GM21619 (cell line): Measurements from ENCODE around the gene EXOC3L1.

Experiments used
- ATAC-seq: cut with Tn5 transposase; IDR thresholded peaks from one replicate; pipeline ENCODE4 v1.9.1; 2021; ENCODE audit not compliant: unreplicated experiment

Gene EXOC3L1, protein sequence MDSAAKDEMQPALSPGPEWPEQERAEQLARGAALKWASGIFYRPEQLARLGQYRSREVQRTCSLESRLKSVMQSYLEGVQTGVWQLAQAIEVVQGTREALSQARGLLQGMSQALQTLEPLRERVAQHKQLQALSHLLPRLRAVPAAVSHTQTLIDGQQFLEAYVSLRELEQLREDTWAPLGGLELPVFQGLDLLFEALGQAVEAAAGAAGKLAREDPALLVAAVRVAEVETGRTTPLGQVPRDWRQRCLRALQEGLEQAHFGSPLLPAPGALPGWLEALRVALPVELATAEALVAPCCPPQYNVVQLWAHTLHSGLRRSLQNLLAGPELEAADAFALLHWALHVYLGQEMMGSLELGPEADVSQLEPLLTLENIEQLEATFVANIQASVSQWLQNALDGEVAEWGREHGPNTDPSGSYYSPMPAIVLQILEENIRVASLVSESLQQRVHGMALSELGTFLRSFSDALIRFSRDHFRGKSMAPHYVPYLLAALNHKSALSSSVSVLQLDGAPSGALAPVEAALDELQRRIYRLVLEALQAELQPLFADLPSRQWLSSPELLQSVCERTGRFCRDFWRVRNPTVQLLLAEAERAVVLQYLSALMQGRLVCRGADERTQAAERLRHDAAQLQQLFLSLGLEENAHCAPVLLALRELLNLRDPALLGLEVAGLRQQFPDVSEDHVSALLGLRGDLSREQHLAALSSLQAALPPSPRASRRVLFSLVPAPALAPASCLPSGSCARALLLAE

DNA sequence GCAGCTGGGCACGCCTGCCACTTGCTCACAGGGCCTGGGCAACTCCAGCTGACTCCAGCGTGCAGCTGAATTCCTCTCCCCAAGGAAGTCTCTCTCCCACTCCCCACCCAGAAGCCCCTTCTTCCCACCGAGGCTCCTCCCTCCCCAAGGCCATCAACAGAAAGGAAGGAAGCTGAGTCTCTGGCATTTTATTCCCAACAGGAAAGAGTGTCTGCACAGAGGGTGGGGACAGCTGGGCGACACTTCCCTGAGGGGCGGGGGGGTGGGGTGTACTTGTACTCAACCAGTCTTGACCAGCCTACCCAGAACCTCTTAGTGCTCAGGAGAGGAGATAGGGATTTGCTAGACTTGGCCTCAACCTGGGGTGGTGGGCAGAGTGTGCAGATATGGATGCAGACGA, at the start of gene EXOC3L1:
TSS of gene EXOC3L1 (minus strand) at position 96 of the 400 bp plus-strand sequence. CDS start 460 bp downstream, outside the sequence.
- ATAC-seq: no peak

DNA sequence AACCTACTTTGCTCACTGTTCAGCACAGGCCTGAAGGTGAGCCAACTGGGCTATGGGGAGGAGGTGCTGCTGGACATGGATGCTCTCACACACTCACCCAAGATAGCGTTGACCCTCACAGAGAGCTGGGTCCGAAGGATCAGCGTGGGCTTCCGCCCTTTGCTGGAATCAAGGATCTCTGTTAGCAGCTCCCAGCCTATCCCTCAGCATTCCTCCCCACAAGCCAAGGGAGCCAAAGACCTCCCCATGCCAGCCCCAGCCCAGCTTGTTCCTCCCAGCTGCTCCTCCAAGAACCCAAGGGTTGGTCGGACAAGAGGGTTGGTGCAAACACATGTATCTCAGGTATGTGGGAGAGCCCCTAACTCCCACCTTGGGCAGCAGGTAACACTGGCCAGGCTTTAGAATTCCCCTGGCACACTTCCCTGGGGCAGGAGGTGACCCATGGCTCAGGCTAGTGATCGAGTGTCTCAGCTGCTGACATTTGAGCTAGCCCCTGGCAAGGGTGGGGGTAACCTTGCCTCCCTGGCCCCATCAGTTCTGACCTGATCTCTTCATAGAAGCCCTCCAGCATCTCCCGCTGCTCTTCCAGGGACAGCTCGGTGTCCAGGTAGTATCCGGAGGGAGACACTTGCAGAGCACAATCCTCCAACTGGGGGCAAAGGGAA, 49.0 kb upstream of the EXOC3L1 start:
- ATAC-seq: no peak

DNA sequence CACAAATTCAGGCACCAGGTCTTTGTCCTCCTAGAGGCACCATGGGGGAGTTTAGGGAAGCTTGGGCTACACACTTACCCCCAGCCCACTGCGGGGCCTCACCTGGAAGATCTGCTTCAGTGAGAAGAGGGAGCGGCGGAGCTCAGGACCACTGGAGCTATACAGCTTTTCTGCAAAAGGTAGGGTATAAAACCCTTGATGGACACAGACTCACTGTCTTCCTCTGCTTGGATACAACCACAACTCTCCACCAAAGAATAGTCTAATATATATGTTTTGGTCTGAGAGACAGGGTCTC, 48.3 kb upstream of the EXOC3L1 start:
- ATAC-seq: no peak

DNA sequence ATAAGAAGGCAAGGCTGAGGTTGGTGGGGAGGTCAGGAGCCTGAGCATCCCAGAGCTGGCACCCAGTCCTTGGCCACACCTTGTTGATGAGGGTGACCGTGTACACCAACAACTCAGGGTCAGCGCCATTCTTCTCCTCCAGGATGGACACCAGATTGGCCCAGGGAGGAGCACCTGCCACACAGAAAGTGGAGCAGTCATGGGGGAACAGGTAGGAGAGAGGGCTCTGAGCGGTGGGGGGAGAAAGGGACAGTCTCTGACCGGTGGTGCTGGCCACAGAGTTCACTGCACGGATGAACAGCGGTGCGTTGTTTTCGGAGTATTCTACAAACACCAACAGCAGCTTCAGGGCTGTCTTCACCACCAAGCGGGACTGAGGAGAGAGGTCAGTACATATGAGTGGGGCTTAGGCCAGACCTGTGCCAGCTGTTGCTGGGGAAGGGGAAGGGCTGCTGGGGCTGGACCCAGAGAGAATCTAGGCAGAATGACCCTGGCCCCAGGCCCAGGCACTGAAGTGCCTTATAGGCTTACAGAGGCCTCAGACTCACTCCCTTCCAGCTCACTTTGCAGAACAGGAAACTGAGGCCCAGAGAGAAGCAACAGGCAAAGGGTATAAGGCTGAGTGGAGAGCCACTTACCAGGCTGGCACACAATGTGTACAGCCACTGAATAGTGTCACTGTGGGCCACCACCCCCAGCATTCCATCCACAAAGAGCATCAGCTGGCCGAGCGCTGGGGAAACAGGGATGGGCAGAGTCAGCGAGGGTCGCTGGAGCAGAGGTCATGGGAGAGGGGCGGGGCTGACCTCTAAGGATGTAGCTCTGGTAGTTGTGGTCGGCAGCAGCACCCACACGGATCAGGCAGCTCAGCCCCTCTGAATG, 47.7 kb upstream of the EXOC3L1 start:
- ATAC-seq: no peak

DNA sequence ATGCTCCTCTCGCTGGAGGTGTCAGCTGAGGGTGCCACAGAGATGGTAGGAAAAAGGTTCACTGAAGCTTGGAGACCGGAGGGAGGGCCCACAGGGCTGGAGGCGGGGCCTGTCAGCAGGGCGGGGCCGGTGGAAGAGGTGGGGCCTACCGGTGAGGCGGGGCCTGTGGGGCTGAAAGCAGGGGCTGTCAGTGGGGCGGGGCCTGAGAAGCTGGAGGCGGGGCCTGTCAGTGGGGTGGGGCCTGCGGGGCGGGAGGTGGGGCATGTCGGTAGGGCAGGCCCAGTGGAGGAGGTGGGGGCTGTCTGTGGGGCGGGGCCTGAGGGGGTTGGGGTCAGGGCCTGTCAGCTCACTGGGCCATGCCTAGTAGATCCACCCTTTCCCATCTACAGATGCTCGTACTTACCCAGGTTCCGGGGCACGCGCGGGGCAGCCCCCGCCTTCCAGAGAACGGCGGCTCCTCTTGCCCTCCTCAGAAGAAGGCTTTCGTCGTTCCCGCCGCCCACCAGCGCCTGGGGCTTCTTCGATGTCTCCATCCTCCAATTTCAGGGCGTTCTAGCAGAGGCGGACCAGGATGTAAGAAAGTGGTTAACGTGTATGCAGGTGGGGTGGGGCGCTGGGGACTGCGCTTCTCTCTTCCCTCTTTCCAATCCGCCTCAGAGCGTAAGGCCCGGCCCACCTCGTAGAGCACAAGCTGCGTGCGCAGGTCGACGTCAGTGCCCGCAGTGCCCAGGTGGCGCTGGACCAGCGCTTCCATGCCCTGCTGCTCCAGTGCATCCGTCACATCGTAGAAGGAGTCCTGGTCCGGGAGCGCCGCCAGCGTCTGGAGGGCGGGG, 46.8 kb upstream of the EXOC3L1 start:
- ATAC-seq: no peak

DNA sequence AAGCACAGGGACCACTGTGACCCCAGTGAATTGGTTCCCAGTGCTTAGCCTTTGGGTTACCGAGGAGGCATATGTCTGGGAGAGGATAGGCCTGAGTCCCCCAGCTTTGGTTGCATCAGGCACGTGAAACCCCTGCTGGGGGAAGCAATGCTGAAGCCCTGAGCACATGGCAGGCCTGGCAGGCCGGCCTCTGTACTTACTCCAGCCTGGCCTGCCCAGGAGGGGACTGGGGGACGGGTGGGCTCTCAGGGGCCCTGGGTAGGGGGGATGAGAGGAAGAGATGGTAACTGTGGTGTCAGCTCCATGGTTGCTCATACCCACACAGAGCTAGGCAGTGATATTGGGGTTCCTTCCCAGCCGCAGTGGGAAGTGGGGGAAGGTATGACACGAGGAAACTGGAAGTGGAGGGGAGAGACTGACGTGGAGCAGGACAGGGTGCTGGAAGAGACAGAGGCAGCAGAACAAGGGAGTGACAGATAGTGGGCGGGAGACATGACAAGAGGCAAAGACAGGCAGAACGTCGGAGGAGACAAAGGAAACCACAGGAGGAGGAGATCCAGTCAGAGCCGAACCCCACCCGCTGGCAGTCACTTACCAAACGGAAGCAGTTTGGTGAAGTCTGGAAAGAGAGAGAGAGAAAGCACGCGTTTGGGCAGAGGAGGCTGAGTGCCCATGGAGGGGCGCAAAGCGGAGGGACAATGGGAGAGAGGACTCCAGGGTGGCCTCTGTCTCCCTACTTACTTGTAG, 46.1 kb upstream of the EXOC3L1 start:
- no peak for ATAC-seq

DNA sequence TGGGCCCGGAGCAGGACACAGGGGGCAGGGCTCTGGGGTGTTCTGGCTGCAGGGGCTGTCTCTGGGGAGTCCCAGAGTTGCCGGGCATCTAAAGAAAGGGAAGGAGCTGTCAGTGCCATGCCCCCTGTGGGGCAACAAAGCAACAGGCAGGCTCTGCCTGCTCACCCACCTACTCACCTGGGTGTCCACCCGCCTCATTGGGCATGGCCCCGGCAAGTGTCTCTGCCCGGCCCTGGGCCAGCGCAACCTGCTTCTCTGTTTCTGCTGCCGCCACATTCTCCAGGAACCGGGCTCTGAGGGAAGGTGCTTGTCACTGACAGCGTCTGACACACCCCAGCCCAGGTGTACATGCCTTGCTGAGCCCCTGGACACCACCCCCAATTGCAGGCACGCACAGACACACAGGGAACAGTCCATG, 44.3 kb upstream of the EXOC3L1 start:
- no peak for ATAC-seq

DNA sequence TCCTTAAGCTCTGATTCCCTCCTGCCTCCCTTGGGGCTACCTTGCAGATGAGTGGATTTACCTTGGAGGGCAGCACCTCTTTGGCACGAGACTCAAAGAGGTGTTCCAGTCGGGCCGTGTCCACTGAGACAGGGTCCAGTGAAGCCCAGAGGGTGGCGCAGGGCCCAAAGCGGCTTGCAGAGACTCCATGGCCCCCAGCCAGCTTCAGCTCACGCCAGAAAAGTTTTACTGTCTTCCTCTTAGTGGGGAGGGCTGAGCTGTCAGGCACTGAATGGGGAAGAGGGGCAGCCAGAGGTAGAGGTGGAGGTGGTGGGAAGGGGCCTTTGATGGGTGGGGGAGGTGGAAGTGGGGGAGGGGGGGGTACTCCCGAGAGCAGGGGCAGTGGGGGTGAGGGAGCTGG, 43.7 kb upstream of the EXOC3L1 start:
- no peak for ATAC-seq

DNA sequence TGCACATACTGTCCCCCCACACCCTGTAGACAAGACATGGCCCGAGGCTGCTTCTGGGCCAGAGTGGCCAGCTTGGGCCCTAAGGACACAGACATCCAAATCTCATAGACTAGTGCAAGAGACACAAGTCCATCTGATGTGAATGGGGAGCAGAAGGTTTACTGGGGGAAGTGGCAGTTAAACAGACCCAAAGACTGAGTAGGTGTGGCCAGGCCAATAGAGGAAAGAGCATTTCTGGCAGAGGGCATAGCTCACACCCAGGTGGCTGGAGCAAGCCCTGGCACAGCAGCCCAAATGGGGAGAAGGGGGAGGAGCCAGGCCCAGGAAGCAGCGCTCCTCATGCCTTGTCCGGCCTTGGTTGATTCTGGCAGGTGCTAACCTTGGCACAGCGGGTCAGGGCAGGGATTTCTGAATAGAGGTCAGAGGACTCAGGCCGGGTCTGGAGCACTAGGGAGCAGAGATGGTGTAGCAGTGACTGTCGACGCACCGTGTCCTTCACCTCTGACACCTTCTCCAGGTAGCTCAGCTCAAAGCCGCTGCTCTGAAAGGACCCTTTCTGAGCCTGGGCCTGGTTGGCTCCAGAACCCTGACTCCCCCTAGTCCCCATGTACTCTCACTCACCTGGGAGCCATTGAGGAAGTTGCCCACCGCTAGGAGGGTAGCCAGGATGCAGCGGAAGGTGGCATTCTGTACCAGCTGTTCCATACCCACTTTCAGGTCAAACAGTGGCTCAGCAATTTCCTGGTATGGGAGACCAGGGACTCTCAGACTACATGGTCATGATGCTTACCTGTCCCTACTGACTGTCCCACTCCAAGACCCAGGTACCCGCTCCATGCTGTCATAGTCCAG, 41.1 kb upstream of the EXOC3L1 start:
- ATAC-seq: no peak

DNA sequence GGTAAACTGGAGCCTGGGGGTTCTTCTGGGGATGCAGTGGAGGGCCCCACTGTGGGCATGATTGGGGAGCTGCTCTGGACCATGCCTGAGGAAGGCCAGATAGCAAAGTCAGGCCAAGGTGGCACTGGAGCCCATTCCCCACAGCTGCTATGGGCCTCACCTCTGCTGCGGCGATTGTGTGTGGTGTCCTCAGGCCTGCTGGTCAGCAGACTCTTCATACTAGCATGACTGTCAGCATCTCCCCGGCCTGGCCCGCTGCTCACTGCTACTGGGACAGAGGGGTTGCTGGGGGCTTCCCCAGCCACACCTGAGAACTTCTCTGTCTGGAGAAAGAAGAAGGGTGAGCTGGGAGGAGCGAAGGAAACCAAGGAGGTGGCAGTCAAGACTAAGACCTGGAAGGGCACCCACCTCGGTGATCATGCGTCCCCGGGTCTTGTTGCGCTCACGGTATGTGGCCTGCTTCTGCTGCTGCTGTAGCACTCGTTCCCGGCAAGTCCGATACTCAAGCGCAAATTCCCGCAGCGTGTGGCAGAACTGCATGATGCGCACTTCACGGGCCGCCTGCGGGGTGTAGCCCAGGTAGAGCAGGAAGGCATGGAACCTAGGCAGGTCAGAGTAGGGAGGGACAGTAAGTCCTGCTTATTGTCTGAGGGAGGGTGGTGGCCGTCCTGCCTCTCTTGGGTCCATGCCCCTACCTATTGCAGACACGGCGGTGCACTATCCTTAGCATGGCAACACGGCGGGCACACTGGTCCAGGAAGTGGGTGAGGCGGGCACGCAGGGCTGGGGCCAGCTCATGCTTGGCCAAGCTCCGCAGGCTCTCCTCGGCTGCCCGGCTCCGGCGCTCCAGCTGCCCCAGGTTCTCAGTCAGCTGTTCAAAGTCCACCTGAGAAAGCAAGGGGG, 40.2 kb upstream of the EXOC3L1 start:
- no peak for ATAC-seq

DNA sequence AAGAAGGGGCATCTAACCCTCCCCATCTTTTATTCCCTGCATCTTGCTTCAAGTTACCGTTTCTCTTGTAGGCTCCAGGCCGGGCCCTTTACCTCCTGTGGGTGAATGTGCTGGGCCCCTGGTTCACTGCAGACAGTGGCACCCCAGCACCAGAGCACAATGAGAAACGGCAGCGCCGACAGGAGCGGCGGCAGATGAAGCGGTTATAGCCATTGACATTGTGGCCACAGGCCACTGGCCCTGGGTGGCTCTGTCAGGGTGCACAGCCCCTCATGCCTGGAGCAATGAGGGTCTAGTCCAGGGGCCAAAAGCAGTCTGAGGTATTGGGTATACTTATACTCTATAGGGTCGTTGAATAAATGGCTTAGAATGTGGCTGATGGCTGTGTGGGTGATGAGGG, 39.0 kb upstream of the EXOC3L1 start:
- no peak for ATAC-seq

DNA sequence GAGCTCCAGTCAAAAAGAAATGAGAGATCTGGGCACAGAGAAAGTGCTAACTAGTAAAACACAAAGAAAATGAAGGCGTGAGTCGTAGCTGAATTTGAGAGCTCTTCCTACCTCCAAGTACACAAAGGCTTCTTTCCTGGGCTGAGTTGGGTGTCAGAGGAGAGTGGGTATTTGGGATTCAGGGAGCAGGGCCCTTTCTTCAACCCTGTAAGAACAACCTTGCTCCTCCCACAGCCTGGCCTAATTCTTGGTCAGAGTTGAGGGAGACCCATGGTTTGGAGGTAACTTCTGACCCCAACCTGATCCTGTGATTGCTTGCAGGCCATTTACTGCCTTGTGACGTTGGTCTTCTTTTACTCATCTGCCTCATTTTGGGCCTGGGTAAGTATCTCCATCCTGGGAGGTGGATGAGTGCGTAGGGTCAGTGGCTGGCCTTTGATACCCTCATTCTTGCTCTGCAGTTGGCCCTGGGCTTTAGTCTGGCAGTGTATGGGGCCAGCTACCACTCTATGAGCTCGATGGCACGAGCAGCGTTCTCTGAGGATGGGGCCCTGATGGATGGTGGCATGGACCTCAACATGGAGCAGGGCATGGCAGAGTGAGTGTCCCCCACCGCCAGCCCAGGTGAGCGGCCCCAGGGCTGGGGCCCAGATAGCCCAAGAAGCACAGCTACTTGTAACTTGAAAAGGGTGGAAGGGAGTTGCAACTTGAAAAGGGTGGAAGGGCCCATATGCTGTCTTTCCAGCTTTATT, 38.3 kb upstream of the EXOC3L1 start:
- ATAC-seq: no peak

DNA sequence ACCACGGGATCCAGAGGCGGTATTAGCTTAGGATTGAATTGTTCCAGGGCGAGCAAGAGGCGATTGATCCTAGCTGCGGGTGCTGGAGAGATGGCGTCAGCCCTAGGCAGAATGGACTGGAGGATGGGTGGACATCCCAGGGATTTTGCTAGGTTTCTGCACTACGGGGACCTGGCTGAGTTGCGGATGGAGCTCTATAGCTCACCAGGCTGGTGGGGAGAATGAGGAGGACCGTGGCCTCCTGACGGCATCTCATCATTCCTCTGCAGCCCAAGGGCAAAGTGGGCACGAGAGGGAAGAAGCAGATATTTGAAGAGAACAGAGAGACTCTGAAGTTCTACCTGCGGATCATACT, 37.6 kb upstream of the EXOC3L1 start:
- ATAC-seq: no peak

DNA sequence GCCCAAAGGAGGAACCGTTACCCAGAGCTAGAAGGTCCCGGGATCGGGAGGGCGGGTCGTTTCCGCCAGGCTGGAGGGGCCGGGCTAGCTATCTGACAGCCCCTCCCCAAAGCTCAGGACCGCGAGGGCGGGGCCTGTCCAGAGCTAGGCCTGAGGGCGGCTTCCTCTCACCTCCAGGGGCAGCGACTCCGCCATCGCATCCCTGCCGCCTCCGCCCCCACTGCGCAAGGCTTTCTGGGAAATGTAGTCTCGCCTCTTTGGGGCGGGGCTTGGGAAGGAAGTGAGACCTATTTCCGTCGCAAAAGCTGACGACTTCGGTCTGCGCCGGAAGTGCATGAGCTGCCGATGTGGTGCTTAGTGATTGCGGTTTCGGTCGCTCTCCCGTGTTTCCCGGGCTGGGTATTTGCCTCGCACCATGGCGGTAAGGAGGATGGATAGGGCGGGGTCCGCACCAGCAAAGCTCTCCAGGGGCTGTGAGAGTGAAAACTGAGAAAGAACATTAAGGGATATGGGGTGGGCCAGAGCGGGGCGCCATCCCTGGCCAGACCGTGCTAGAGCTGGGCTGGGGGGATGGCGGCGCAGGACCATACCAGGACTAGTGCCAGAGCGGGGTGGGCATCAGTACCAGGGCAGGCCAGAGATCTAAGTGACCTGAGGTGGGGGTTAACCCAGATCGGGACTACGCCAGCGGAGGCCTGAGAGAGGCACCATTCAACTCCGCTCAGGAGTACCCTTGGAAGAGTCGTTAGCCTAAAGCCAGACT, 37.0 kb upstream of the EXOC3L1 start, which contains the start of gene TMEM208:
TSS of gene TMEM208 (plus strand) at position 327 of the 763 bp plus-strand sequence. CDS start at position 416, 89 bp downstream.
- ATAC-seq: peak; percentile 95

DNA sequence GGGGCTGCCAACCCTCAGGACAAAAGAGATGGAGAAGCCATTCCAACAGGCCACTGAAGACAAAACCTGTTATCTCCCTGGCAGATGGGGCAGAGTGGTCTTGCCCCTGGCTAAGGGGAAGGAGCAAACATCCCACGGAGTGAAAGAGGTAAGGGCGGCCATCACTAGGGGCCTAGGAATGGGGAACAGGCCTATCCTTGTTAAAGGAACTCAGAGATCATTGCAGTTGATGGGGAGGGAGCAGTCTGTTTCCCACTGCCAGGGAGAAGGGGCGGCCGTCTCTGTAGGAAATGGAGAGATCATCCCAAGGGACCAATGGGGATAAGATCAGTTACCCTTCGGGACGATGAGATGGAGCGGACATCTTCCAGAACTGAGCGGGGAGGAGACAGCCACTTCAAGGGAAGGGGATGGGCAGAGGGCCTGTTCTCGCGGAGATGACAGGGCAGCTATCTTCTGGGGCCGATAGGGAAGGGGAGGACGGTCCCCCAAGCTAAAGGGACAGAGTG, 36.4 kb upstream of the EXOC3L1 start:
- ATAC-seq: no peak

DNA sequence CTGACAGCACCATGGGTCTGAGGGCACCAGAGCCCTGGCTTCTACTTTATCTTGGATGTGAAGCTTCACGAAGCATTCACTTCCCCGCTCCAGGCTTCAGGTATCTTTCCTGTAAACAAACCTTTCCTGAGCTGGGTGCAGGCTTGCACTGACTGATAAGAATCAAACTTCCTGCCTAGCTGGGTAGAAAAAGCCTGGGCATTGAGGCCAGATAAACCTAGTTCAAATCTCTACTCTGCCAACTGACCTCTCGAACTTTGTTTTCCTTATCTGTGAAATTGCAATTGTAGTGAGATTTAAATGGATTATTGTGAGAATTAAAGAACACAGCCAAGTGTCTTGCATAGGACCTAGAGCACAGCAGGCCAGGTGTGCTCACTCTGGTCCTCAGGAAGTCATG, 34.1 kb upstream of the EXOC3L1 start:
- no peak for ATAC-seq
